Hepatocyte (in vitro differentiated cells): ENCODE measurements around the gene FSD1. TPM values are rescaled to one million over a fixed set of nuclear protein-coding genes. Genes with fewer than 3 reads are reported as not detected.

Source experiments
- DNase-seq: peaks from one replicate; pipeline ENCODE4 v3.0.0-alpha.2; 2016; ENCODE audit warnings: low spot score
- H2AFZ ChIP-seq: fragments of 200-600 bp; sonication (generic); 2 replicates; pipeline ENCODE4 v1.6.0; 2016; ENCODE audit warnings: antibody characterized with exemption, mild to moderate bottlenecking
- H3K27ac ChIP-seq: fragments of 200-600 bp; sonication (generic); 2 replicates; pipeline ENCODE4 v1.5.1; 2016; ENCODE audit warnings: mild to moderate bottlenecking
- H3K27me3 ChIP-seq: fragments of 200-600 bp; sonication (generic); 2 replicates; pipeline ENCODE4 v1.6.1; 2016
- H3K36me3 ChIP-seq: fragments of 200-600 bp; sonication (generic); replicated peaks from 2 replicates; pipeline ENCODE4 v1.5.1; 2016; ENCODE audit warnings: low read depth; ENCODE audit not compliant: insufficient read depth
- H3K4me1 ChIP-seq: fragments of 200-600 bp; sonication (generic); 2 replicates; pipeline ENCODE4 v1.5.1; 2016; ENCODE audit warnings: mild to moderate bottlenecking, moderate library complexity; ENCODE audit not compliant: insufficient read depth
- H3K4me2 ChIP-seq: fragments of 200-600 bp; sonication (generic); 2 replicates; pipeline ENCODE4 v1.6.0; 2016
- H3K4me3 ChIP-seq: fragments of 200-600 bp; sonication (generic); 2 replicates; pipeline ENCODE4 v1.5.1; 2016; ENCODE audit warnings: mild to moderate bottlenecking
- H3K79me2 ChIP-seq: fragments of 200-600 bp; sonication (generic); 2 replicates; pipeline ENCODE4 v1.6.0; 2017; ENCODE audit warnings: mild to moderate bottlenecking
- H3K9me2 ChIP-seq: fragments of 200-600 bp; sonication (generic); replicated peaks from 2 replicates; pipeline ENCODE4 v1.6.0; 2017; ENCODE audit warnings: mild to moderate bottlenecking; ENCODE audit not compliant: insufficient read depth
- H3K9me3 ChIP-seq: fragments of 200-600 bp; sonication (generic); 2 replicates; pipeline ENCODE4 v1.5.1; 2016; ENCODE audit warnings: low read depth, mild to moderate bottlenecking
- H4K20me1 ChIP-seq: fragments of 200-600 bp; sonication (generic); 2 replicates; pipeline ENCODE4 v1.6.0; 2016; ENCODE audit warnings: mild to moderate bottlenecking; ENCODE audit not compliant: insufficient read depth, poor library complexity, severe bottlenecking
- CTCF ChIP-seq: fragments of 200-600 bp; sonication (generic); IDR thresholded peaks from 2 replicates; pipeline ENCODE4 v1.5.1; 2016; ENCODE audit warnings: antibody characterized with exemption, mild to moderate bottlenecking; ENCODE audit not compliant: poor library complexity
- EZH2 ChIP-seq: fragments of 200-600 bp; sonication (generic); IDR thresholded peaks from 2 replicates; pipeline ENCODE4 v1.6.1; 2016; ENCODE audit warnings: antibody characterized with exemption, mild to moderate bottlenecking, borderline replicate concordance
- EZH2phosphoT487 ChIP-seq: fragments of 200-600 bp; sonication (generic); IDR thresholded peaks from one replicate; pipeline ENCODE4 v1.6.1; 2018; ENCODE audit warnings: antibody characterized with exemption, mild to moderate bottlenecking, low read depth, moderate library complexity; ENCODE audit not compliant: unreplicated experiment, severe bottlenecking
- WGBS: methylation state at CpG from one replicate; pipeline ENCODE4 v1.1.6; 2016; ENCODE audit warnings: low lambda C conversion rate; ENCODE audit errors: missing lambda C conversion rate; 5-methylcytosine and 5-hydroxymethylcytosine counted together
- polyA plus RNA-seq: library from polyadenylated mRNA; unstranded; fragments of >200 nt; fragmentation: Nextera tagmentation; extraction: Ambion mirVana; gene quantifications from 2 replicates; pipeline ENCODE4 v1.2.1, GENCODE V29; 2016
- total RNA-seq: library from RNA; depleted of rRNA; stranded (reverse); fragments of >200 nt; gene quantifications from 2 replicates; pipeline ENCODE4 v1.2.3, GENCODE V29; 2014

Gene FSD1
- total and polyA plus RNA-seq, 2 experiments from 2014 or later, result 2.8 to 6.3 TPM

- Histone ChIP-seq H2AFZ (no peak overlapping the region), H3K4me3 (no peak overlapping the region), H4K20me1 (no peaks in the 10 kb centered on the region), H3K27me3 (no peaks in the 10 kb centered on the region), H3K79me2 (no peaks in the 10 kb centered on the region), H3K9me3 (no peaks in the 10 kb centered on the region), H3K27ac (no peak overlapping the region), H3K9me2 (no peaks in the 10 kb centered on the region), H3K4me1 (no peaks in the 10 kb centered on the region), H3K4me2 (no peak overlapping the region), H3K36me3 (no peaks in the 10 kb centered on the region)
- TF ChIP-seq CTCF (peak; percentile 84), EZH2 (no peak), EZH2phosphoT487 (no peak)
- 50% methylated on average over 21 of the region's 21 CpGs for WGBS
- peak; percentile 81 for DNase-seq
Observed at GRCh38 chr19:4267101-4267900, 37.1 kb upstream of the FSD1 start.

- H3K4me1 ChIP-seq, result no peaks in the 10 kb centered on the region
- H3K9me3 ChIP-seq, result no peaks in the 10 kb centered on the region
- TF ChIP-seq CTCF (no peak), EZH2 (no peak), EZH2phosphoT487 (no peak)
- H3K27ac ChIP-seq, result no peak overlapping the region
- H3K79me2 ChIP-seq, result no peaks in the 10 kb centered on the region
- H3K36me3 ChIP-seq, result no peaks in the 10 kb centered on the region
- no peak overlapping the region for H3K4me2 ChIP-seq
- no peak overlapping the region for H2AFZ ChIP-seq
- 90% methylated on average over 29 of the region's 30 CpGs for WGBS
- H3K4me3 ChIP-seq, result no peak overlapping the region
- H4K20me1 ChIP-seq, result no peaks in the 10 kb centered on the region
- peak; percentile 16 for DNase-seq
- H3K9me2 ChIP-seq, result no peaks in the 10 kb centered on the region
- no peaks in the 10 kb centered on the region for H3K27me3 ChIP-seq
Observed at GRCh38 chr19:4267901-4268815, 36.2 kb upstream of the FSD1 start.

- no peaks in the 10 kb centered on the region for H3K36me3 ChIP-seq
Observed at GRCh38 chr19:4268816-4269430, 35.5 kb upstream of the FSD1 start.

More at GRCh38 chr19:4268816-4269430, 35.5 kb upstream of the FSD1 start:
- Histone ChIP-seq H2AFZ (no peak overlapping the region), H3K9me2 (no peaks in the 10 kb centered on the region), H3K4me1 (no peaks in the 10 kb centered on the region), H3K4me3 (no peak overlapping the region), H3K27me3 (no peaks in the 10 kb centered on the region), H3K9me3 (no peaks in the 10 kb centered on the region), H4K20me1 (no peaks in the 10 kb centered on the region), H3K79me2 (no peaks in the 10 kb centered on the region), H3K27ac (no peak overlapping the region), H3K4me2 (no peak overlapping the region)
- no peak for TF ChIP-seq CTCF
- no peak for TF ChIP-seq EZH2phosphoT487
- TF ChIP-seq EZH2, result no peak
- no peak for DNase-seq
- 94% methylated on average over 13 of the region's 13 CpGs for WGBS
